HL-60 (cell line): ENCODE results near the gene PPP1R3C.

Experiments used
- DNase-seq, 2 experiments: peaks; one replicate each; pipeline ENCODE4 v3.0.0-alpha.2; 2010 to 2020; ENCODE audit warnings: low read depth in 1 of 2, low spot score in 1 of 2
- H3K27ac ChIP-seq: fragments of 250-450 bp; sonication (Bioruptor Pico); replicated peaks from 2 replicates; pipeline ENCODE4 v1.5.1; 2020; ENCODE audit warnings: mild to moderate bottlenecking, moderate library complexity
- H3K27me3 ChIP-seq: fragments of 250-450 bp; sonication (Bioruptor Pico); 2 replicates; pipeline ENCODE4 v1.5.1; 2021; ENCODE audit warnings: mild to moderate bottlenecking, moderate library complexity; ENCODE audit not compliant: insufficient read depth, poor library complexity, severe bottlenecking
- H3K4me3 ChIP-seq: replicated peaks from 2 replicates; pipeline ENCODE4 v1.5.1; 2011; ENCODE audit warnings: mild to moderate bottlenecking, control low read depth, low read length; ENCODE audit not compliant: insufficient read depth
- CTCF ChIP-seq: IDR thresholded peaks from one replicate; pipeline ENCODE4 v1.5.1; 2011; ENCODE audit warnings: low read length, control low read depth, inconsistent platforms; ENCODE audit not compliant: insufficient read depth
- GABPA ChIP-seq: IDR thresholded peaks from 2 replicates; pipeline ENCODE4 v1.6.1; 2012; ENCODE audit warnings: low read depth
- POLR2AphosphoS5 ChIP-seq: IDR thresholded peaks from 2 replicates; pipeline ENCODE4 v1.6.1; 2012; ENCODE audit warnings: low read depth
- REST ChIP-seq: IDR thresholded peaks from 2 replicates; pipeline ENCODE4 v1.6.1; 2012; ENCODE audit warnings: low read depth; ENCODE audit not compliant: insufficient replicate concordance
- SPI1 ChIP-seq: IDR thresholded peaks from 2 replicates; pipeline ENCODE4 v1.6.1; 2012; ENCODE audit warnings: low read depth, mild to moderate bottlenecking, borderline replicate concordance

PPP1R3C gene

GRCh38 chr10:91605968-91606367 is 26.9 kb downstream of the PPP1R3C start:
- TF ChIP-seq CTCF (no peak), REST (no peak), POLR2AphosphoS5 (no peak), SPI1 (no peak), GABPA (no peak)
- Histone ChIP-seq H3K27me3 (no peaks in the 10 kb centered on the region), H3K4me3 (no peak overlapping the region), H3K27ac (no peak overlapping the region)
- DNase-seq: no peak

GRCh38 chr10:91604553-91605534 is 28.0 kb downstream of the PPP1R3C start:
- TF ChIP-seq POLR2AphosphoS5 (no peak), SPI1 (no peak), GABPA (no peak), CTCF (no peak)
- DNase-seq: no peak
- no peak overlapping the region for H3K27ac ChIP-seq
- H3K4me3 ChIP-seq: no peak overlapping the region
- no peaks in the 10 kb centered on the region for H3K27me3 ChIP-seq

- DNase-seq: no peak
- H3K4me3 ChIP-seq: no peak overlapping the region
- H3K27ac ChIP-seq: no peak overlapping the region
- TF ChIP-seq SPI1 (no peak), GABPA (no peak), CTCF (no peak), POLR2AphosphoS5 (no peak), REST (no peak)
- no peaks in the 10 kb centered on the region for H3K27me3 ChIP-seq
These were observed 28.9 kb downstream of the PPP1R3C start for GRCh38 chr10:91603931-91604331.
